Dermis blood vessel endothelial cell (primary cell): ENCODE measurements around the gene USP10. TPM values are rescaled to one million over a fixed set of nuclear protein-coding genes. Genes with fewer than 3 reads are reported as not detected.
A peak's percentile ranks its signal among the peaks of the same experiment; 100 is the strongest.
"Not testable (repeated sequence)": the region's sequence is repeated elsewhere in the genome, so short reads cannot be mapped to it uniquely, and the experiment has no call there.

Source experiments
- DNase-seq: peaks from one replicate; pipeline ENCODE4 v3.0.0; 2010
- total RNA-seq: library from RNA; depleted of rRNA; stranded (reverse); fragments of >200 nt; gene quantifications from 2 replicates; pipeline ENCODE4 v1.2.3, GENCODE V29; 2014

Gene USP10
- total RNA-seq, 1 donor from 2014 or later: 32.7 TPM

- DNase-seq: peak; percentile 42
Measured at GRCh38 chr16:84729716-84730320, 30.0 kb downstream of the USP10 start.

GRCh38 chr16:84730406-84731106 lies 30.8 kb downstream of the USP10 start:
- DNase-seq: peak; percentile 92

- DNase-seq: not testable (repeated sequence)
Measured at GRCh38 chr16:84732332-84732673, 32.5 kb downstream of the USP10 start.

GRCh38 chr16:84732674-84733352 lies 33.0 kb downstream of the USP10 start:
- peak; percentile 40 for DNase-seq

- no peak for DNase-seq
Measured at GRCh38 chr16:84735849-84736586, 36.2 kb downstream of the USP10 start.

- DNase-seq: no peak
Measured at GRCh38 chr16:84737192-84738011, 37.6 kb downstream of the USP10 start.

- peak; percentile 94 for DNase-seq
Measured at GRCh38 chr16:84738255-84739038, 38.6 kb downstream of the USP10 start.

GRCh38 chr16:84739349-84740124 lies 39.7 kb downstream of the USP10 start:
- peak; percentile 35 for DNase-seq

- DNase-seq: no peak
Measured at GRCh38 chr16:84740596-84741116, 40.9 kb downstream of the USP10 start.

GRCh38 chr16:84741340-84741830 lies 41.6 kb downstream of the USP10 start:
- DNase-seq: peak; percentile 41

- DNase-seq: no peak
Measured at GRCh38 chr16:84742641-84743092, 42.9 kb downstream of the USP10 start.

GRCh38 chr16:84746231-84746630 lies 46.4 kb downstream of the USP10 start:
- no peak for DNase-seq

- DNase-seq: no peak
Measured at GRCh38 chr16:84746875-84747274, 47.1 kb downstream of the USP10 start.

GRCh38 chr16:84748247-84748646 lies 48.4 kb downstream of the USP10 start:
- DNase-seq: not testable (repeated sequence)

- no peak for DNase-seq
Measured at GRCh38 chr16:84749072-84749471, 49.3 kb downstream of the USP10 start.

- DNase-seq: no peak
Measured at GRCh38 chr16:84749815-84750214, 50.0 kb downstream of the USP10 start.

GRCh38 chr16:84750575-84750974 lies 50.8 kb downstream of the USP10 start:
- no peak for DNase-seq

GRCh38 chr16:84751241-84751640 lies 51.4 kb downstream of the USP10 start:
- DNase-seq: no peak

GRCh38 chr16:84751947-84752346 lies 52.1 kb downstream of the USP10 start:
- DNase-seq: peak; percentile 33

GRCh38 chr16:84752600-84752999 lies 52.8 kb downstream of the USP10 start:
- DNase-seq: no peak
